Prostate gland (tissue), 2 donors: Measurements from ENCODE around the gene BABAM2.

ENCODE experiments used
- CTCF ChIP-seq, 4 experiments: fragments of 200-600 bp in 2 of 4; fragments of 450-650 bp in 2 of 4; sonication (generic) in 2 of 4; IDR thresholded peaks; 1 replicate in 3 of 4; 2 replicates in 1 of 4; pipeline ENCODE4 v1.5.1; 2016 to 2019; ENCODE audit warnings: antibody characterized with exemption in 4 of 4, mild to moderate bottlenecking in 2 of 4, moderate library complexity in 2 of 4
- POLR2A ChIP-seq: fragments of 450-650 bp; IDR thresholded peaks from one replicate; pipeline ENCODE4 v1.6.1; 2016; ENCODE audit warnings: antibody characterized with exemption, mild to moderate bottlenecking
- POLR2AphosphoS5 ChIP-seq: sonication (generic); formaldehyde crosslinking; IDR thresholded peaks from one replicate; pipeline ENCODE4 v1.6.1; 2017; ENCODE audit warnings: antibody characterized with exemption

- TF ChIP-seq CTCF (IDR thresholded peaks at IDR 0.05) (no peak), POLR2A (no peak), POLR2AphosphoS5 (no peak)
Measured at GRCh38 chr2:28083476-28083875, 192.9 kb downstream of the BABAM2 start.
